ENCODE results near the gene ACOXL. TPM values are rescaled to one million over a fixed set of nuclear protein-coding genes. Genes with fewer than 3 reads are reported as not detected.

ACOXL gene
- total RNA-seq, 2 donors from 2014 or later = 11.7 to 12.3 TPM

DNA sequence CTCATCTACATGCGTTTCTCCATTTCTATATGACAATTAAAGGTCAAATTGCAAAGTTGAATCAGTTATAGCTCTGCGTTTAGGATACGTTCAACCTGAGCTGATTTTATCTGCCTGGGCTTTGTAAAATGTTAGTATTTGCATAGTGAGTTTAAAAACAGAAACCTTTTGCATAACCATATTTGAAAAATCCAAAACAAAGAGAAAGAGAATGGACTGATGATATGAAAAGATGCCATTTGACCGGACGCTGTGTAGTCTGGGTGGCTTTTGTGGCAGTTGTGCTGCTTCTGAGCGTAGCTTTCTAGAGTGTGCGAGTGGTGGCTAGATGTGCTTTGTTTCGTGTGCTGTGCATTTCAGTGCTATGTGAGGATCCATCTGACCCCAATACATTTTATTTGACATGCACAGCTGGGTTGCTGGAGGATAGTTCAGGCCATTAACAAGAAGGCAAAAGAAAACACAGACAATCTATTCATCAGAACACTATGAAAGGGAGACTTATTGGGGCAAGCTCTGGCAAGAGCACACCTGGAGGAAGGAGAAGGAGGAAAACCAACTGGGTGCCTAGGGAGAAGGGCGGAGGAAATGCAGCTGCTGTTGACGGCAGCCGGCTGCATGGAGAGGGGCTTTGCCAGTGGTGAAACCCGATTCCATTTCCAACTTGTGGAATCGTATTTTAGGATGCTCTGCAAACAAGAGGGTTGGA lies 126.8 kb downstream of the ACOXL start:
- H3K36me3 ChIP-seq (ENCODE audit: control insufficient read depth, insufficient read depth, low read length) = no peaks in the 10 kb centered on the region
- TF ChIP-seq, protein P1, sequence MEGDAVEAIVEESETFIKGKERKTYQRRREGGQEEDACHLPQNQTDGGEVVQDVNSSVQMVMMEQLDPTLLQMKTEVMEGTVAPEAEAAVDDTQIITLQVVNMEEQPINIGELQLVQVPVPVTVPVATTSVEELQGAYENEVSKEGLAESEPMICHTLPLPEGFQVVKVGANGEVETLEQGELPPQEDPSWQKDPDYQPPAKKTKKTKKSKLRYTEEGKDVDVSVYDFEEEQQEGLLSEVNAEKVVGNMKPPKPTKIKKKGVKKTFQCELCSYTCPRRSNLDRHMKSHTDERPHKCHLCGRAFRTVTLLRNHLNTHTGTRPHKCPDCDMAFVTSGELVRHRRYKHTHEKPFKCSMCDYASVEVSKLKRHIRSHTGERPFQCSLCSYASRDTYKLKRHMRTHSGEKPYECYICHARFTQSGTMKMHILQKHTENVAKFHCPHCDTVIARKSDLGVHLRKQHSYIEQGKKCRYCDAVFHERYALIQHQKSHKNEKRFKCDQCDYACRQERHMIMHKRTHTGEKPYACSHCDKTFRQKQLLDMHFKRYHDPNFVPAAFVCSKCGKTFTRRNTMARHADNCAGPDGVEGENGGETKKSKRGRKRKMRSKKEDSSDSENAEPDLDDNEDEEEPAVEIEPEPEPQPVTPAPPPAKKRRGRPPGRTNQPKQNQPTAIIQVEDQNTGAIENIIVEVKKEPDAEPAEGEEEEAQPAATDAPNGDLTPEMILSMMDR (conservative IDR thresholded peaks at IDR 0.05) = no peak
- no peak overlapping the region for H3K4me3 Mint-ChIP-seq
- H3K9me3 Mint-ChIP-seq = peaks cover 3% of the 10 kb centered on the region
- no peak overlapping the region for H3K27ac Mint-ChIP-seq
- H3K4me1 Mint-ChIP-seq = peaks cover 23% of the 10 kb centered on the region
- no peak for DNase-seq
- peaks cover 4% of the 10 kb centered on the region for H3K36me3 Mint-ChIP-seq (ENCODE audit: low read depth)
- 73 to 80% methylated on average over 11 to 13 of the region's 13 CpGs for WGBS, 2 experiments (ENCODE audit: insufficient coverage in 1 of 2, insufficient read length in 1 of 2)
- no peaks in the 10 kb centered on the region for H3K9me3 ChIP-seq (ENCODE audit: control insufficient read depth, low read length)
- H3K4me1 ChIP-seq (ENCODE audit: control insufficient read depth, insufficient read depth, low read length) = peaks cover 5% of the 10 kb centered on the region
- H3K27ac ChIP-seq (ENCODE audit: low read depth, low read length) = peak overlapping the region; percentile 16
- no peaks in the 10 kb centered on the region for H3K27me3 ChIP-seq (ENCODE audit: control insufficient read depth, insufficient read depth, low read length, poor library complexity, severe bottlenecking)
- no peak overlapping the region for H3K4me3 ChIP-seq (ENCODE audit: low read length)
- peaks cover 4% of the 10 kb centered on the region for H3K27me3 Mint-ChIP-seq (ENCODE audit: insufficient read depth)
- no peak overlapping the region for H3K9ac ChIP-seq (ENCODE audit: extremely low read depth, low read length, poor library complexity, severe bottlenecking)

DNA sequence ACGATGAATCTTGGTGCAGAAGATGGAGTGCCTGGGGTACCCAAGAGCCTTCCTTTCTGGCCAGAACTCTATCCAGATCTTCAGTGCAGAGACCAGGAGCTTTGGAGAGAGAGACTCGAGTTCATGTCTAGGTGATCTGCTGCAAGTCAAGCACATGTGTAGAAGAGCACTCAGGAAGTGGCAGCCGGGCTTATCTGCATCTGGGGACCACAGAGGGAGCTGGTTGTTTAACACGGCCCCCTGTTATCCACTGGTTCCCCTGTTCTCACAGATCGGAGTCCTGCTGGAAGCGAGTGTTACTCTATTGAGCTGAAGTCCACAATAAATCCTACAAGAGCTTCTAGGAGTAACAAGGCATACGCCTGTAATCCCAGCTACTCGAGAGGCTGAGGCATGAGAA lies 128.3 kb downstream of the ACOXL start:
- peaks cover 2% of the 10 kb centered on the region for H3K36me3 Mint-ChIP-seq (ENCODE audit: low read depth)
- H3K27ac Mint-ChIP-seq = no peak overlapping the region

DNA sequence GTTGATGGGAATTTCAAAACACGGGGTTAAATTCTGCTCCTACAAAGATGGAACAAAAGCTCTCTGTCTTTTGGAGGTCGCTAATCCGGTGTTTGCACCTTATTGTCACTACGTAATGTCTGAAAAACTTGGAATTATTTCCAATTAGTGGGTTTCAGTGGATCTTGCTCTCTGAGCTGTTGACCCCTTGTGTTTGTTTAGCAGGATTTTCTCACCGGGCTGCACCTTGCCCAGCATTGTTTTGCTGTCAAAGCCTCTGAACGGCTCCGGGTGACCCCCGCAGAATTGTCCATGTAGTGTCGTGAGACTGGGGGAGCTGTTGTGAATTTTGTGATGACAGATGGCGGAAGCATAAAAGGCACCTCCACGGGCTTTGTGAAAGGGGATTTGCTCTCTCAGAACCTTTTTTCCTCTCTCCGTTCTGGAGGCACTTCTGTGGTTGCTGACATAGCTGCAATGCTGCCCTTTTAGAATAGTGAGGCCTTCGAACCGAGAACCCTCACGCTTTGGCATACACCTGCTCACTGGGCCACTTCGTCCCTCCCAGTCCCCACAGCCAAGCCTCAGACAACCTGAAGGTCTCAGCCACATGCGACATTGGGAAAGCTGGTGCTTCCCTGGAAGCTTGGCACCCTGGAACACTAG lies 129.4 kb downstream of the ACOXL start:
- Histone ChIP-seq H3K9me3 (ENCODE audit: control insufficient read depth, low read length) (no peaks in the 10 kb centered on the region), H3K27ac (ENCODE audit: low read depth, low read length) (peak overlapping the region; percentile 18), H3K36me3 (ENCODE audit: control insufficient read depth, insufficient read depth, low read length) (no peaks in the 10 kb centered on the region), H3K4me1 (ENCODE audit: control insufficient read depth, insufficient read depth, low read length) (peaks cover 5% of the 10 kb centered on the region), H3K4me3 (ENCODE audit: low read length) (no peak overlapping the region), H3K27me3 (ENCODE audit: control insufficient read depth, insufficient read depth, low read length, poor library complexity, severe bottlenecking) (no peaks in the 10 kb centered on the region), H3K9ac (ENCODE audit: extremely low read depth, low read length, poor library complexity, severe bottlenecking) (no peak overlapping the region)
- Mint-ChIP-seq H3K36me3 (ENCODE audit: low read depth) (peaks cover 2% of the 10 kb centered on the region), H3K9me3 (no peaks in the 10 kb centered on the region), H3K4me1 (peaks cover 20% of the 10 kb centered on the region), H3K27ac (no peak overlapping the region), H3K27me3 (ENCODE audit: insufficient read depth) (peaks cover 4% of the 10 kb centered on the region), H3K4me3 (no peak overlapping the region)
- TF ChIP-seq, protein P1 (conservative IDR thresholded peaks at IDR 0.05) = no peak
- 81 to 84% methylated on average over 12 to 17 of the region's 17 CpGs for WGBS, 2 experiments (ENCODE audit: insufficient coverage in 1 of 2, insufficient read length in 1 of 2)
- no peak for DNase-seq

More for the DNA sequence above, 128.3 kb downstream of the ACOXL start:
- peaks cover 4% of the 10 kb centered on the region for H3K27me3 Mint-ChIP-seq (ENCODE audit: insufficient read depth)
- DNase-seq = no peak
- Histone ChIP-seq H3K9ac (ENCODE audit: extremely low read depth, low read length, poor library complexity, severe bottlenecking) (no peak overlapping the region), H3K27me3 (ENCODE audit: control insufficient read depth, insufficient read depth, low read length, poor library complexity, severe bottlenecking) (no peaks in the 10 kb centered on the region), H3K36me3 (ENCODE audit: control insufficient read depth, insufficient read depth, low read length) (no peaks in the 10 kb centered on the region), H3K27ac (ENCODE audit: low read depth, low read length) (no peak overlapping the region), H3K9me3 (ENCODE audit: control insufficient read depth, low read length) (no peaks in the 10 kb centered on the region), H3K4me1 (ENCODE audit: control insufficient read depth, insufficient read depth, low read length) (peaks cover 5% of the 10 kb centered on the region), H3K4me3 (ENCODE audit: low read length) (no peak overlapping the region)
- peaks cover 20% of the 10 kb centered on the region for H3K4me1 Mint-ChIP-seq
- WGBS, 2 experiments (ENCODE audit: insufficient coverage in 1 of 2, insufficient read length in 1 of 2) = 90 to 95% methylated on average over 8 of the region's 8 CpGs
- peaks cover 3% of the 10 kb centered on the region for H3K9me3 Mint-ChIP-seq
- TF ChIP-seq, protein P1 (conservative IDR thresholded peaks at IDR 0.05) = no peak
- H3K4me3 Mint-ChIP-seq = no peak overlapping the region
